ENCODE measurements around the gene INIP. TPM values are rescaled to one million over a fixed set of nuclear protein-coding genes. Genes with fewer than 3 reads are reported as not detected.

The INIP gene
- total and polyA plus RNA-seq, 2 experiments from 2014 or later, result 16.7 to 30.4 TPM

- no peak overlapping the region for H3K27ac Mint-ChIP-seq
- 0 out of 2 replicates have a peak, but pooled peaks cover 2% of the 10 kb centered on the region for H3K79me2 ChIP-seq (replicated peaks; ENCODE audit: insufficient read depth)
- no peak overlapping the region for H3K4me2 ChIP-seq
- no peak for TF ChIP-seq CREB1 (CRISPR knock-in tag; IDR thresholded peaks at IDR 0.05; ENCODE audit: low read depth)
- H3F3A ChIP-seq (replicated peaks; ENCODE audit: low read depth), result no peaks in the 10 kb centered on the region
- no peak for DNase-seq (ENCODE audit: low spot score)
- peaks cover 3% of the 10 kb centered on the region; the same call in 1 of the 2 replicates for H4K20me1 ChIP-seq (replicated peaks; ENCODE audit: insufficient read depth)
- no peaks in the 10 kb centered on the region; the same call in 2 of the 3 replicates for H3K4me1 Mint-ChIP-seq
- no peak overlapping the region for H2AFZ ChIP-seq
- ATAC-seq, result no peak
- no peak overlapping the region for H3K4me3 Mint-ChIP-seq
- no peaks in the 10 kb centered on the region for H3K9me2 ChIP-seq (ENCODE audit: insufficient read depth)
- H3K4me1 ChIP-seq (ENCODE audit: insufficient read depth), result no peaks in the 10 kb centered on the region
- no peak overlapping the region for H3K27ac ChIP-seq (ENCODE audit: low read depth)
- H3K27me3 ChIP-seq (ENCODE audit: insufficient read depth), result no peaks in the 10 kb centered on the region
- no peaks in the 10 kb centered on the region for H3K36me3 ChIP-seq (ENCODE audit: insufficient read depth)
- no peaks in the 10 kb centered on the region for H3K27me3 Mint-ChIP-seq (ENCODE audit: insufficient read depth, low read depth, poor library complexity)
- H3K4me3 ChIP-seq, result no peak overlapping the region
- no peaks in the 10 kb centered on the region for H3K9me3 Mint-ChIP-seq
- peaks cover 28% of the 10 kb centered on the region for H3K36me3 Mint-ChIP-seq (ENCODE audit: low read depth)
Measured at GRCh38 chr9:112696461-112696860, 21.5 kb downstream of the INIP start.

- Mint-ChIP-seq H3K27me3 (ENCODE audit: insufficient read depth, low read depth, poor library complexity) (no peaks in the 10 kb centered on the region), H3K4me1 (no peaks in the 10 kb centered on the region; the same call in 2 of the 3 replicates), H3K4me3 (no peak overlapping the region), H3K9me3 (no peaks in the 10 kb centered on the region), H3K36me3 (ENCODE audit: low read depth) (peaks cover 37% of the 10 kb centered on the region), H3K27ac (no peak overlapping the region)
- TF ChIP-seq CTCF (conservative IDR thresholded peaks at IDR 0.05; ENCODE audit: low read depth in 2 of 2) (no peak), ZNF331 (CRISPR knock-in tag; IDR thresholded peaks at IDR 0.05; ENCODE audit: low read depth) (no peak), CREB1 (CRISPR knock-in tag; IDR thresholded peaks at IDR 0.05; ENCODE audit: low read depth) (no peak), STAT1 (IDR thresholded peaks at IDR 0.05; ENCODE audit: unreplicated experiment) (no peak)
- TF ChIP-seq, protein P1, sequence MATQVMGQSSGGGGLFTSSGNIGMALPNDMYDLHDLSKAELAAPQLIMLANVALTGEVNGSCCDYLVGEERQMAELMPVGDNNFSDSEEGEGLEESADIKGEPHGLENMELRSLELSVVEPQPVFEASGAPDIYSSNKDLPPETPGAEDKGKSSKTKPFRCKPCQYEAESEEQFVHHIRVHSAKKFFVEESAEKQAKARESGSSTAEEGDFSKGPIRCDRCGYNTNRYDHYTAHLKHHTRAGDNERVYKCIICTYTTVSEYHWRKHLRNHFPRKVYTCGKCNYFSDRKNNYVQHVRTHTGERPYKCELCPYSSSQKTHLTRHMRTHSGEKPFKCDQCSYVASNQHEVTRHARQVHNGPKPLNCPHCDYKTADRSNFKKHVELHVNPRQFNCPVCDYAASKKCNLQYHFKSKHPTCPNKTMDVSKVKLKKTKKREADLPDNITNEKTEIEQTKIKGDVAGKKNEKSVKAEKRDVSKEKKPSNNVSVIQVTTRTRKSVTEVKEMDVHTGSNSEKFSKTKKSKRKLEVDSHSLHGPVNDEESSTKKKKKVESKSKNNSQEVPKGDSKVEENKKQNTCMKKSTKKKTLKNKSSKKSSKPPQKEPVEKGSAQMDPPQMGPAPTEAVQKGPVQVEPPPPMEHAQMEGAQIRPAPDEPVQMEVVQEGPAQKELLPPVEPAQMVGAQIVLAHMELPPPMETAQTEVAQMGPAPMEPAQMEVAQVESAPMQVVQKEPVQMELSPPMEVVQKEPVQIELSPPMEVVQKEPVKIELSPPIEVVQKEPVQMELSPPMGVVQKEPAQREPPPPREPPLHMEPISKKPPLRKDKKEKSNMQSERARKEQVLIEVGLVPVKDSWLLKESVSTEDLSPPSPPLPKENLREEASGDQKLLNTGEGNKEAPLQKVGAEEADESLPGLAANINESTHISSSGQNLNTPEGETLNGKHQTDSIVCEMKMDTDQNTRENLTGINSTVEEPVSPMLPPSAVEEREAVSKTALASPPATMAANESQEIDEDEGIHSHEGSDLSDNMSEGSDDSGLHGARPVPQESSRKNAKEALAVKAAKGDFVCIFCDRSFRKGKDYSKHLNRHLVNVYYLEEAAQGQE (IDR thresholded peaks at IDR 0.05; ENCODE audit: unreplicated experiment), result no peak
- DNase-seq (ENCODE audit: low spot score) (no peak), ATAC-seq (no peak)
- Histone ChIP-seq H3K36me3 (ENCODE audit: insufficient read depth) (no peaks in the 10 kb centered on the region), H3K27me3 (ENCODE audit: insufficient read depth) (no peaks in the 10 kb centered on the region), H3K79me2 (replicated peaks; ENCODE audit: insufficient read depth) (no peaks in the 10 kb centered on the region), H4K20me1 (replicated peaks; ENCODE audit: insufficient read depth) (no peaks in the 10 kb centered on the region; the same call in 1 of the 2 replicates), H3K4me1 (ENCODE audit: insufficient read depth) (no peaks in the 10 kb centered on the region), H2AFZ (no peak overlapping the region), H3K4me2 (no peak overlapping the region), H3K4me3 (no peak overlapping the region), H3F3A (replicated peaks; ENCODE audit: low read depth) (no peaks in the 10 kb centered on the region), H3K27ac (ENCODE audit: low read depth) (0 out of 2 replicates have a peak overlapping the region, but pooled peaks have one; percentile 13), H3K9me2 (ENCODE audit: insufficient read depth) (no peaks in the 10 kb centered on the region)
Measured at GRCh38 chr9:112694706-112695555, 23.0 kb downstream of the INIP start.

Measured in GM23338 (cell line).